NCI-H82 treated with DMSO at 0.1 percent for 48 hours (cell line): ENCODE measurements around the gene CCDC12.

Source experiments
- DNase-seq: peaks from one replicate; lab custom pipeline; 2025; ENCODE audit not compliant: unreplicated experiment; lab: John Stamatoyannopoulos, UW

The CCDC12 gene

GRCh38 chr3:46942076-46942475 lies 34.5 kb downstream of the CCDC12 start:
- DNase-seq: no peak

GRCh38 chr3:46939578-46940445 lies 36.7 kb downstream of the CCDC12 start:
- no peak for DNase-seq

- DNase-seq: no peak
Measured at GRCh38 chr3:46938118-46938517, 38.4 kb downstream of the CCDC12 start.

- DNase-seq: no peak
Measured at GRCh38 chr3:46936733-46937250, 39.8 kb downstream of the CCDC12 start.

GRCh38 chr3:46935989-46936558 lies 40.5 kb downstream of the CCDC12 start:
- no peak for DNase-seq

- no peak for DNase-seq
Measured at GRCh38 chr3:46935168-46935858, 41.2 kb downstream of the CCDC12 start.

GRCh38 chr3:46934498-46935167 lies 41.9 kb downstream of the CCDC12 start:
- DNase-seq: no peak

GRCh38 chr3:46934072-46934471 lies 42.5 kb downstream of the CCDC12 start:
- DNase-seq: no peak

- no peak for DNase-seq
Measured at GRCh38 chr3:46933261-46933660, 43.3 kb downstream of the CCDC12 start.

- no peak for DNase-seq
Measured at GRCh38 chr3:46932455-46933225, 43.9 kb downstream of the CCDC12 start.

GRCh38 chr3:46931631-46932331 lies 44.8 kb downstream of the CCDC12 start:
- DNase-seq: no peak

- DNase-seq: no peak
Measured at GRCh38 chr3:46930945-46931403, 45.6 kb downstream of the CCDC12 start.

GRCh38 chr3:46930166-46930944 lies 46.2 kb downstream of the CCDC12 start:
- DNase-seq: no peak

GRCh38 chr3:46929324-46929723 lies 47.2 kb downstream of the CCDC12 start:
- DNase-seq: no peak

GRCh38 chr3:46928282-46928681 lies 48.3 kb downstream of the CCDC12 start:
- DNase-seq: no peak

- DNase-seq: no peak
Measured at GRCh38 chr3:46927718-46928073, 48.8 kb downstream of the CCDC12 start.

- no peak for DNase-seq
Measured at GRCh38 chr3:46926871-46927717, 49.5 kb downstream of the CCDC12 start.

GRCh38 chr3:46926447-46926846 lies 50.1 kb downstream of the CCDC12 start:
- no peak for DNase-seq
